GM12892 (cell line): Measurements from ENCODE around the gene NAE1.

Experiments
- DNase-seq: peaks from one replicate; pipeline ENCODE4 v3.0.0; 2011; ENCODE audit not compliant: insufficient read length
- FAIRE-seq: peaks from 2 replicates; lab custom pipeline; 2011; peaks lifted over from hg19 to GRCh38; lab: Jason Lieb, UNC
- POLR2A ChIP-seq: IDR thresholded peaks from 2 replicates; pipeline ENCODE4 v1.6.1; 2011; ENCODE audit warnings: low read depth, low read length, control low read depth
- POLR2AphosphoS5 ChIP-seq: IDR thresholded peaks from 2 replicates; pipeline ENCODE4 v1.6.1; 2011; ENCODE audit warnings: low read depth, low read length, control low read depth
- TAF1 ChIP-seq: IDR thresholded peaks from 2 replicates; pipeline ENCODE4 v1.6.1; 2011; ENCODE audit warnings: low read depth, mild to moderate bottlenecking, control low read depth, low read length, borderline replicate concordance

Gene NAE1

GRCh38 chr16:66790130-66790733, 40.5 kb downstream of the NAE1 start:
- no peak for DNase-seq
- no peak for FAIRE-seq
- no peak for TF ChIP-seq POLR2AphosphoS5
- no peak for TF ChIP-seq POLR2A
- TF ChIP-seq TAF1 = no peak

GRCh38 chr16:66787427-66787826, 43.3 kb downstream of the NAE1 start:
- DNase-seq (no peak), FAIRE-seq (no peak)
- TF ChIP-seq POLR2A = no peak
- TF ChIP-seq TAF1 = no peak
- no peak for TF ChIP-seq POLR2AphosphoS5

- DNase-seq = no peak
- no peak for TF ChIP-seq TAF1
- TF ChIP-seq POLR2A = no peak
- TF ChIP-seq POLR2AphosphoS5 = no peak
- no peak for FAIRE-seq
Observed at GRCh38 chr16:66786551-66786950, 44.2 kb downstream of the NAE1 start.

- no peak for FAIRE-seq
- no peak for TF ChIP-seq POLR2AphosphoS5
- no peak for TF ChIP-seq POLR2A
- no peak for TF ChIP-seq TAF1
- no peak for DNase-seq
Observed at GRCh38 chr16:66776457-66776856, 54.3 kb downstream of the NAE1 start.

GRCh38 chr16:66774981-66775380, 55.8 kb downstream of the NAE1 start:
- no peak for FAIRE-seq
- no peak for TF ChIP-seq TAF1
- no peak for TF ChIP-seq POLR2A
- no peak for TF ChIP-seq POLR2AphosphoS5
- DNase-seq = no peak

GRCh38 chr16:66758086-66758485, 72.7 kb downstream of the NAE1 start:
- no peak for DNase-seq
- FAIRE-seq = no peak
- TF ChIP-seq POLR2A (no peak), POLR2AphosphoS5 (no peak)

GRCh38 chr16:66754819-66755218, 76.0 kb downstream of the NAE1 start:
- DNase-seq (no peak), FAIRE-seq (no peak)
- TF ChIP-seq POLR2AphosphoS5 (no peak), POLR2A (no peak), TAF1 (no peak)

GRCh38 chr16:66754211-66754610, 76.6 kb downstream of the NAE1 start:
- DNase-seq (no peak), FAIRE-seq (no peak)
- TF ChIP-seq POLR2AphosphoS5 = no peak
- TF ChIP-seq POLR2A = no peak
- no peak for TF ChIP-seq TAF1

GRCh38 chr16:66752958-66753357, 77.8 kb downstream of the NAE1 start:
- FAIRE-seq = no peak
- DNase-seq = no peak
- no peak for TF ChIP-seq POLR2AphosphoS5
- TF ChIP-seq POLR2A = no peak
- TF ChIP-seq TAF1 = no peak
